PC-9 (cell line): ENCODE data around the gene CGB1. TPM values are rescaled to one million over a fixed set of nuclear protein-coding genes. Genes with fewer than 3 reads are reported as not detected.
"Not testable (repeated sequence)": the region's sequence is repeated elsewhere in the genome, so short reads cannot be mapped to it uniquely, and the experiment has no call there.

ENCODE experiments used
- BruUV-seq: library from RNA; stranded (reverse); fragments of 400-500 nt; replicated peaks from 2 replicates; lab custom pipeline; 2021; lab: Mats Ljungman, UMichigan
- CTCF ChIA-PET: fragments of 300-600 bp; sonication (Branson Sonifier 250); formaldehyde crosslinking; loops from one replicate; lab custom pipeline; 2022; ENCODE audit warnings: antibody characterized with exemption; lab: Charles Lee
- POLR2A ChIA-PET: fragments of 300-600 bp; sonication (Branson Sonifier 250); formaldehyde crosslinking; loops from one replicate; lab custom pipeline; 2022; ENCODE audit warnings: antibody characterized with exemption; ENCODE audit not compliant: unreplicated experiment; lab: Charles Lee
- DNase-seq, 2 experiments: peaks; one replicate each; pipeline versions ENCODE4 v3.0.0 to v3.0.0-alpha.2; 2015 to 2022; ENCODE audit warnings: mixed read lengths in 1 of 2
- H2AFZ ChIP-seq: fragments of 200-600 bp; sonication (generic); 2 replicates; pipeline ENCODE4 v1.8.1; 2017; ENCODE audit warnings: antibody characterized with exemption
- H3F3A ChIP-seq: fragments of 200-600 bp; sonication (generic); 2 replicates; pipeline ENCODE4 v1.8.1; 2017; ENCODE audit warnings: antibody characterized with exemption, mild to moderate bottlenecking, low read depth; ENCODE audit not compliant: insufficient read depth
- H3K27ac ChIP-seq: fragments of 200-600 bp; sonication (generic); 2 replicates; pipeline ENCODE4 v1.6.1; 2016; ENCODE audit warnings: mixed run types
- H3K27me3 ChIP-seq: fragments of 200-600 bp; sonication (generic); 2 replicates; pipeline ENCODE4 v1.6.1; 2016; ENCODE audit warnings: low read depth, mixed run types; ENCODE audit not compliant: insufficient read depth
- H3K36me3 ChIP-seq: fragments of 200-600 bp; sonication (generic); 2 replicates; pipeline ENCODE4 v1.6.1; 2016; ENCODE audit warnings: low read depth, mixed run types
- H3K4me1 ChIP-seq: fragments of 200-600 bp; sonication (generic); replicated peaks from 2 replicates; pipeline ENCODE4 v1.6.1; 2016; ENCODE audit warnings: mixed run types; ENCODE audit not compliant: insufficient read depth
- H3K4me2 ChIP-seq: fragments of 200-600 bp; sonication (generic); 2 replicates; pipeline ENCODE4 v1.6.1; 2017; ENCODE audit warnings: mixed run types
- H3K4me3 ChIP-seq: fragments of 200-600 bp; sonication (generic); 2 replicates; pipeline ENCODE4 v1.6.1; 2016; ENCODE audit warnings: mixed run types
- H3K79me2 ChIP-seq: fragments of 200-600 bp; sonication (generic); 2 replicates; pipeline ENCODE4 v1.6.1; 2017; ENCODE audit warnings: low read depth, mixed run types
- H3K9me2 ChIP-seq: fragments of 200-600 bp; sonication (generic); 2 replicates; pipeline ENCODE4 v1.8.1; 2017; ENCODE audit warnings: mild to moderate bottlenecking; ENCODE audit not compliant: insufficient read depth
- H3K9me3 ChIP-seq: fragments of 200-600 bp; sonication (generic); 2 replicates; pipeline ENCODE4 v1.8.1; 2016; ENCODE audit warnings: low read depth; ENCODE audit not compliant: insufficient read depth
- H4K20me1 ChIP-seq: fragments of 200-600 bp; sonication (generic); 2 replicates; pipeline ENCODE4 v1.8.1; 2017; ENCODE audit not compliant: insufficient read depth
- CTCF ChIP-seq: fragments of 200-600 bp; sonication (generic); conservative IDR thresholded peaks from 2 replicates; pipeline ENCODE4 v1.6.1; 2017; ENCODE audit warnings: mixed run types, antibody characterized with exemption, mild to moderate bottlenecking, moderate library complexity
- intact Hi-C: fragments of 100-400 bp; cut with micrococcal nuclease; formaldehyde crosslinking; loops from one replicate; pipeline ENCODE4 v1.10.0; 2022; ENCODE audit not compliant: unreplicated experiment
- total RNA-seq: library from RNA; stranded (reverse); gene quantifications from 2 replicates; pipeline ENCODE4 v1.2.3, GENCODE V29; 2021

CGB1 gene
- total RNA-seq, 1 experiment from 2014 or later, result 0.83 TPM

GRCh38 chr19:49031642-49032301, 4.9 kb downstream of the CGB1 start, which contains the start of gene CGB2:
TSS of gene CGB2 (plus strand) at chr19:49031890. CDS start at chr19:49032096, 206 bp downstream.
- CTCF ChIA-PET, BruUV-seq: not testable (repeated sequence)
- DNase-seq, result peak; percentile 59 to 63

GRCh38 chr19:49030323-49030722, 6.4 kb downstream of the CGB1 start:
- H3K27me3 ChIP-seq, DNase-seq, intact Hi-C loops, H4K20me1 ChIP-seq, H3K79me2 ChIP-seq, H3K27ac ChIP-seq, H3K4me2 ChIP-seq, H3K4me1 ChIP-seq, H3K36me3 ChIP-seq, H3K4me3 ChIP-seq, H2AFZ ChIP-seq, POLR2A ChIA-PET, BruUV-seq, H3F3A ChIP-seq, H3K9me2 ChIP-seq, H3K9me3 ChIP-seq: not testable (repeated sequence)
- CTCF ChIA-PET, result interaction anchor here (0.6 kb wide), 1 partner anchor 44 kb away, joined by 3 read pairs; no protein-coding TSS in a partner anchor

More at GRCh38 chr19:49031642-49032301, 4.9 kb downstream of the CGB1 start, which contains the start of gene CGB2:
- POLR2A ChIA-PET, H3K9me2 ChIP-seq, H4K20me1 ChIP-seq, H3K9me3 ChIP-seq, H3K27ac ChIP-seq, H3K79me2 ChIP-seq, H2AFZ ChIP-seq, intact Hi-C loops, H3K4me1 ChIP-seq, H3K4me3 ChIP-seq, H3K36me3 ChIP-seq, H3K4me2 ChIP-seq, H3F3A ChIP-seq, H3K27me3 ChIP-seq: not testable (repeated sequence)
- TF ChIP-seq CTCF, result peak; percentile 90

- H3K4me1 ChIP-seq, H3K9me2 ChIP-seq, DNase-seq, H3K27ac ChIP-seq, H3K27me3 ChIP-seq, intact Hi-C loops, H2AFZ ChIP-seq, H4K20me1 ChIP-seq, H3K9me3 ChIP-seq, H3K4me2 ChIP-seq, H3K36me3 ChIP-seq, H3K79me2 ChIP-seq, H3K4me3 ChIP-seq, BruUV-seq, H3F3A ChIP-seq: not testable (repeated sequence)
- POLR2A ChIA-PET, result interaction anchor here (0.6 kb wide), 1 partner anchor 22 kb away, joined by 3 read pairs; no protein-coding TSS in a partner anchor
- CTCF ChIA-PET, result interaction anchor here (0.6 kb wide), 1 partner anchor 44 kb away, joined by 3 read pairs; no protein-coding TSS in a partner anchor
Measured at GRCh38 chr19:49029749-49030148, 6.9 kb downstream of the CGB1 start.

GRCh38 chr19:49028686-49029085, 8.0 kb downstream of the CGB1 start:
- H3F3A ChIP-seq, H3K79me2 ChIP-seq, H2AFZ ChIP-seq, H3K36me3 ChIP-seq, POLR2A ChIA-PET, CTCF ChIA-PET, DNase-seq, BruUV-seq, H3K4me1 ChIP-seq, H3K9me3 ChIP-seq, H3K27ac ChIP-seq, H3K4me2 ChIP-seq, H3K4me3 ChIP-seq, H3K27me3 ChIP-seq, H3K9me2 ChIP-seq, intact Hi-C loops, H4K20me1 ChIP-seq: not testable (repeated sequence)

GRCh38 chr19:49025599-49025998, 11.1 kb downstream of the CGB1 start:
- H4K20me1 ChIP-seq, H3K79me2 ChIP-seq, intact Hi-C loops, H2AFZ ChIP-seq, BruUV-seq, H3K27me3 ChIP-seq, H3K27ac ChIP-seq, H3K36me3 ChIP-seq, H3K9me3 ChIP-seq, DNase-seq, H3K4me2 ChIP-seq, H3K4me1 ChIP-seq, H3K9me2 ChIP-seq, H3K4me3 ChIP-seq: not testable (repeated sequence)
- CTCF ChIA-PET, result interaction anchor here (0.7 kb wide), 1 partner anchor 170 kb away, joined by 4 read pairs; no protein-coding TSS in a partner anchor
- POLR2A ChIA-PET, result interaction anchor here (0.6 kb wide), 1 partner anchor 72 kb away, joined by 5 read pairs; no protein-coding TSS in a partner anchor
- peaks cover 14% of the 10 kb centered on the region for H3F3A ChIP-seq

GRCh38 chr19:49025088-49025487, 11.6 kb downstream of the CGB1 start:
- peaks cover 18% of the 10 kb centered on the region for H3F3A ChIP-seq
- H3K79me2 ChIP-seq, DNase-seq, H4K20me1 ChIP-seq, H3K9me2 ChIP-seq, H3K9me3 ChIP-seq, BruUV-seq, H3K4me1 ChIP-seq, H3K27ac ChIP-seq, H3K4me2 ChIP-seq, H3K4me3 ChIP-seq, H2AFZ ChIP-seq, H3K27me3 ChIP-seq, H3K36me3 ChIP-seq, intact Hi-C loops: not testable (repeated sequence)
- POLR2A ChIA-PET, result interaction anchor here (0.6 kb wide), 1 partner anchor 73 kb away, joined by 5 read pairs; no protein-coding TSS in a partner anchor
- CTCF ChIA-PET, result interaction anchor here (0.7 kb wide), 1 partner anchor 169 kb away, joined by 4 read pairs; no protein-coding TSS in a partner anchor
